GM19351 (cell line): ENCODE measurements around the gene NOTCH2NLA.
"Not testable (repeated sequence)": the region's sequence is repeated elsewhere in the genome, so short reads cannot be mapped to it uniquely, and the experiment has no call there.

Experiments
- ATAC-seq: cut with Tn5 transposase; IDR thresholded peaks from one replicate; pipeline ENCODE4 v1.9.1; 2021; ENCODE audit warnings: mild to moderate bottlenecking, moderate library complexity; ENCODE audit not compliant: unreplicated experiment

The NOTCH2NLA gene

GRCh38 chr1:146228710-146229477, at the start of gene NOTCH2NLA:
Gene NOTCH2NLA (minus strand): TSS chr1:146229021. CDS start chr1:146189337, 39,684 bp downstream.
- not testable (repeated sequence) for ATAC-seq

- ATAC-seq: peak; percentile 62
Measured at GRCh38 chr1:146278346-146278745, 49.5 kb upstream of the NOTCH2NLA start.

GRCh38 chr1:146277087-146277486, 48.3 kb upstream of the NOTCH2NLA start:
- not testable (repeated sequence) for ATAC-seq

- ATAC-seq: not testable (repeated sequence)
Measured at GRCh38 chr1:146274083-146274482, 45.3 kb upstream of the NOTCH2NLA start.

GRCh38 chr1:146273194-146273593, 44.4 kb upstream of the NOTCH2NLA start:
- ATAC-seq: not testable (repeated sequence)

GRCh38 chr1:146272734-146273133, 43.9 kb upstream of the NOTCH2NLA start:
- ATAC-seq: not testable (repeated sequence)

GRCh38 chr1:146271977-146272376, 43.2 kb upstream of the NOTCH2NLA start:
- not testable (repeated sequence) for ATAC-seq

GRCh38 chr1:146270129-146270528, 41.3 kb upstream of the NOTCH2NLA start:
- not testable (repeated sequence) for ATAC-seq

GRCh38 chr1:146266179-146266748, 37.4 kb upstream of the NOTCH2NLA start:
- ATAC-seq: not testable (repeated sequence)

- not testable (repeated sequence) for ATAC-seq
Measured at GRCh38 chr1:146264761-146265160, 35.9 kb upstream of the NOTCH2NLA start.

- ATAC-seq: not testable (repeated sequence)
Measured at GRCh38 chr1:146260006-146260730, 31.3 kb upstream of the NOTCH2NLA start.

GRCh38 chr1:146257992-146258552, 29.3 kb upstream of the NOTCH2NLA start:
- ATAC-seq: not testable (repeated sequence)

GRCh38 chr1:146254569-146255197, 25.9 kb upstream of the NOTCH2NLA start:
- ATAC-seq: peak; percentile 57

- ATAC-seq: not testable (repeated sequence)
Measured at GRCh38 chr1:146253249-146253855, 24.5 kb upstream of the NOTCH2NLA start.

GRCh38 chr1:146251523-146251922, 22.7 kb upstream of the NOTCH2NLA start:
- ATAC-seq: not testable (repeated sequence)

GRCh38 chr1:146248643-146249042, 19.8 kb upstream of the NOTCH2NLA start:
- ATAC-seq: not testable (repeated sequence)

- ATAC-seq: not testable (repeated sequence)
Measured at GRCh38 chr1:146236626-146237025, 7.8 kb upstream of the NOTCH2NLA start.

- not testable (repeated sequence) for ATAC-seq
Measured at GRCh38 chr1:146236026-146236601, 7.3 kb upstream of the NOTCH2NLA start.

- not testable (repeated sequence) for ATAC-seq
Measured at GRCh38 chr1:146228144-146228682, 608 bp downstream of the NOTCH2NLA start.

GRCh38 chr1:146174531-146174930, 54.3 kb downstream of the NOTCH2NLA start:
- ATAC-seq: not testable (repeated sequence)
